IMR-90 (cell line): Measurements from ENCODE around the gene RCL1. TPM values are rescaled to one million over a fixed set of nuclear protein-coding genes. Genes with fewer than 3 reads are reported as not detected.

Experiments used
- ATAC-seq: fragments of 200-7000 bp; cut with Tn5 transposase; 2 replicates; pipeline ENCODE4 v1.9.1; 2020; ENCODE audit warnings: low read depth, mild to moderate bottlenecking, moderate library complexity
- BruUV-seq: library from RNA; stranded (reverse); fragments of 400-500 nt; replicated peaks from 2 replicates; lab custom pipeline; 2021; lab: Mats Ljungman, UMichigan
- CTCF ChIA-PET: fragments of 300-600 bp; formaldehyde crosslinking; extraction: SDS; loops from one replicate; lab custom pipeline; 2021; ENCODE audit warnings: antibody characterized with exemption; lab: Yijun Ruan, JAX
- POLR2A ChIA-PET: fragments of 300-600 bp; sonication (Branson Sonifier 250); formaldehyde crosslinking; loops from one replicate; lab custom pipeline; 2022; ENCODE audit warnings: antibody characterized with exemption; ENCODE audit not compliant: unreplicated experiment; lab: Charles Lee
- DNase-seq: peaks from one replicate; pipeline ENCODE4 v3.0.0; 2013
- H2AFZ ChIP-seq: replicated peaks from 2 replicates; pipeline ENCODE3; 2013; ENCODE audit warnings: low read length, mild to moderate bottlenecking; ENCODE audit not compliant: poor library complexity
- H2AK5ac ChIP-seq: 2 replicates; pipeline ENCODE4 v1.6.1; 2013; ENCODE audit warnings: low read depth, low read length, inconsistent platforms
- H2AK9ac ChIP-seq: replicated peaks from 2 replicates; pipeline ENCODE3; 2013; ENCODE audit warnings: mild to moderate bottlenecking, low read depth, low read length, moderate library complexity; ENCODE audit not compliant: poor library complexity
- H2BK120ac ChIP-seq: 2 replicates; pipeline ENCODE4 v1.6.1; 2013; ENCODE audit warnings: low read depth, low read length, inconsistent platforms
- H2BK15ac ChIP-seq: 3 replicates; pipeline ENCODE4 v1.6.1; 2013; ENCODE audit warnings: low read depth, low read length, inconsistent platforms
- H2BK20ac ChIP-seq: 2 replicates; pipeline ENCODE4 v1.6.1; 2013; ENCODE audit warnings: low read depth, mild to moderate bottlenecking, inconsistent platforms, low read length, moderate library complexity
- H2BK5ac ChIP-seq: 2 replicates; pipeline ENCODE4 v1.6.1; 2013; ENCODE audit warnings: mild to moderate bottlenecking, low read depth, low read length, inconsistent platforms; ENCODE audit not compliant: poor library complexity, severe bottlenecking
- H3K14ac ChIP-seq: replicated peaks from 2 replicates; pipeline ENCODE4 v1.6.1; 2013; ENCODE audit warnings: low read depth, low read length, inconsistent platforms
- H3K18ac ChIP-seq: 2 replicates; pipeline ENCODE4 v1.6.1; 2013; ENCODE audit warnings: low read depth, low read length, control low read depth
- H3K23ac ChIP-seq: 2 replicates; pipeline ENCODE4 v1.6.1; 2013; ENCODE audit warnings: low read depth, low read length, inconsistent platforms
- H3K27ac ChIP-seq: 2 replicates; pipeline ENCODE4 v1.5.1; 2013; ENCODE audit warnings: mild to moderate bottlenecking, control low read depth, low read length; ENCODE audit not compliant: insufficient read depth
- H3K27me3 ChIP-seq: 2 replicates; pipeline ENCODE4 v1.6.1; 2013; ENCODE audit warnings: low read length; ENCODE audit not compliant: control insufficient read depth, insufficient read depth
- H3K36me3 ChIP-seq: 2 replicates; pipeline ENCODE4 v1.6.1; 2013; ENCODE audit warnings: low read length, mixed read lengths; ENCODE audit not compliant: control insufficient read depth, insufficient read depth
- H3K4ac ChIP-seq: 2 replicates; pipeline ENCODE4 v1.6.1; 2013; ENCODE audit warnings: low read depth, low read length, inconsistent platforms
- H3K4me1 ChIP-seq: 2 replicates; pipeline ENCODE4 v1.6.1; 2013; ENCODE audit warnings: low read length, mixed read lengths; ENCODE audit not compliant: control insufficient read depth, insufficient read depth
- H3K4me2 ChIP-seq: 2 replicates; pipeline ENCODE4 v1.6.1; 2013; ENCODE audit warnings: low read depth, mild to moderate bottlenecking, control low read depth, low read length, moderate library complexity
- H3K4me3 ChIP-seq: 2 replicates; pipeline ENCODE4 v1.5.1; 2013; ENCODE audit warnings: low read depth, mild to moderate bottlenecking, control low read depth, low read length, moderate library complexity; ENCODE audit not compliant: insufficient read depth
- H3K56ac ChIP-seq: 2 replicates; pipeline ENCODE4 v1.6.1; 2013; ENCODE audit warnings: low read length, inconsistent platforms; ENCODE audit not compliant: insufficient read depth; ENCODE audit errors: extremely low read depth
- H3K79me1 ChIP-seq, 2 experiments: 2 replicates each; pipeline ENCODE4 v1.6.1; 2013; ENCODE audit warnings: low read length in 2 of 2, inconsistent platforms in 1 of 2, low read depth in 1 of 2
- H3K9ac ChIP-seq: 2 replicates; pipeline ENCODE4 v1.6.1; 2013; ENCODE audit warnings: low read depth, low read length, control low read depth
- H3K9me1 ChIP-seq: 2 replicates; pipeline ENCODE4 v1.6.1; 2013; ENCODE audit warnings: low read length, inconsistent platforms; ENCODE audit not compliant: insufficient read depth
- H3K9me3 ChIP-seq: 2 replicates; pipeline ENCODE4 v1.6.1; 2013; ENCODE audit warnings: low read length; ENCODE audit not compliant: control insufficient read depth, insufficient read depth
- H4K20me1 ChIP-seq: 2 replicates; pipeline ENCODE4 v1.6.1; 2013; ENCODE audit warnings: low read length, inconsistent platforms; ENCODE audit not compliant: insufficient read depth
- H4K5ac ChIP-seq: 2 replicates; pipeline ENCODE4 v1.6.1; 2013; ENCODE audit warnings: mild to moderate bottlenecking, low read depth, low read length, control low read depth
- H4K8ac ChIP-seq, 2 experiments: 2 replicates each; pipeline ENCODE4 v1.6.1; 2013; ENCODE audit warnings: low read depth in 2 of 2, low read length in 2 of 2, control low read depth in 1 of 2, inconsistent platforms in 1 of 2
- H4K91ac ChIP-seq: 2 replicates; pipeline ENCODE4 v1.6.1; 2013; ENCODE audit warnings: low read depth, low read length, inconsistent platforms; ENCODE audit not compliant: insufficient read depth
- BHLHE40 ChIP-seq: fragments of 150-350 bp; IDR thresholded peaks from 2 replicates; pipeline ENCODE4 v1.6.1; 2016; ENCODE audit warnings: mild to moderate bottlenecking, low read depth, low read length
- CEBPB ChIP-seq: IDR thresholded peaks from 2 replicates; pipeline ENCODE4 v1.6.1; 2012; ENCODE audit warnings: low read depth, low read length, improper control_type of control experiment
- CHD1 ChIP-seq: IDR thresholded peaks from 2 replicates; pipeline ENCODE4 v1.6.1; 2012; ENCODE audit warnings: low read depth, low read length, improper control_type of control experiment
- CTCF ChIP-seq: conservative IDR thresholded peaks from 2 replicates; pipeline ENCODE4 v1.5.1; 2012; ENCODE audit warnings: mild to moderate bottlenecking, low read depth, low read length, improper control_type of control experiment
- ELK1 ChIP-seq: fragments of 150-350 bp; IDR thresholded peaks from 2 replicates; pipeline ENCODE4 v1.6.1; 2016; ENCODE audit warnings: low read depth, mild to moderate bottlenecking, low read length, moderate library complexity, borderline replicate concordance
- FOS ChIP-seq: fragments of 150-350 bp; IDR thresholded peaks from 2 replicates; pipeline ENCODE4 v1.6.1; 2016; ENCODE audit warnings: low read depth, low read length
- MAFK ChIP-seq: IDR thresholded peaks from 2 replicates; pipeline ENCODE4 v1.6.1; 2012; ENCODE audit warnings: low read depth, low read length, improper control_type of control experiment
- MAZ ChIP-seq: IDR thresholded peaks from 2 replicates; pipeline ENCODE4 v1.6.1; 2012; ENCODE audit warnings: low read depth, mild to moderate bottlenecking, low read length, improper control_type of control experiment, moderate library complexity, borderline replicate concordance
- MXI1 ChIP-seq: IDR thresholded peaks from 2 replicates; pipeline ENCODE4 v1.6.1; 2012; ENCODE audit warnings: low read depth, mild to moderate bottlenecking, low read length, moderate library complexity, borderline replicate concordance
- NFE2L2 ChIP-seq: fragments of 150-350 bp; IDR thresholded peaks from 2 replicates; pipeline ENCODE4 v1.6.1; 2016; ENCODE audit warnings: low read depth, mild to moderate bottlenecking, low read length
- POLR2A ChIP-seq: IDR thresholded peaks from 2 replicates; pipeline ENCODE4 v1.6.1; 2012; ENCODE audit warnings: mild to moderate bottlenecking, low read depth, low read length
- RAD21 ChIP-seq: IDR thresholded peaks from 2 replicates; pipeline ENCODE4 v1.6.1; 2012; ENCODE audit warnings: low read length, improper control_type of control experiment
- RCOR1 ChIP-seq: IDR thresholded peaks from 2 replicates; pipeline ENCODE4 v1.6.1; 2012; ENCODE audit warnings: mild to moderate bottlenecking, low read length, improper control_type of control experiment; ENCODE audit not compliant: insufficient replicate concordance
- RFX5 ChIP-seq: IDR thresholded peaks from 2 replicates; pipeline ENCODE4 v1.8.0; 2012; ENCODE audit warnings: low read depth, mild to moderate bottlenecking, low read length, moderate library complexity
- SMC3 ChIP-seq: fragments of 150-350 bp; IDR thresholded peaks from 2 replicates; pipeline ENCODE4 v1.6.1; 2016; ENCODE audit warnings: low read depth, mild to moderate bottlenecking, antibody characterized with exemption, low read length, moderate library complexity
- USF2 ChIP-seq: fragments of 150-350 bp; IDR thresholded peaks from 2 replicates; pipeline ENCODE4 v1.6.1; 2017; ENCODE audit warnings: mild to moderate bottlenecking, antibody characterized with exemption, low read length, low read depth
- WGBS, 2 experiments: methylation state at CpG; one replicate each; pipeline versions ENCODE4 v1.1.5 to v1.1.7; 2013; ENCODE audit warnings: missing lambda C conversion rate in 2 of 2; ENCODE audit not compliant: insufficient read length in 1 of 2; ENCODE audit errors: extremely low coverage in 2 of 2; 5-methylcytosine and 5-hydroxymethylcytosine counted together
- dilution Hi-C: fragments of 300-500 bp; cut with HindIII; formaldehyde crosslinking; loops from one replicate; pipeline ENCODE4 v1.14.3; 2018; ENCODE audit warnings: low sequenced_read_pairs; ENCODE audit not compliant: unreplicated experiment
- in situ Hi-C: fragments of 300-500 bp; cut with MboI; formaldehyde crosslinking; loops from 3 replicates; pipeline ENCODE4 v1.14.3; 2019; ENCODE audit warnings: low sequenced_read_pairs, inconsistent platforms, mixed read lengths
- intact Hi-C: fragments of 100-400 bp; cut with micrococcal nuclease; formaldehyde crosslinking; loops from 2 replicates; pipeline ENCODE4 v1.10.0; 2022
- polyA plus RNA-seq, 3 experiments: library from polyadenylated mRNA; depleted of rRNA; stranded (reverse); fragments of >200 nt; gene quantifications; 2 replicates each; pipeline ENCODE4 v1.2.3, GENCODE V29; 2012; ENCODE audit warnings: low replicate concordance in 1 of 3
- total RNA-seq: library from RNA; depleted of rRNA; stranded (reverse); fragments of >200 nt; gene quantifications from 2 replicates; pipeline ENCODE4 v1.2.3, GENCODE V29; 2012

Gene RCL1
- total and polyA plus RNA-seq, 2 of the 4 experiments (the other 2 are of a cell fraction): 12.3 to 13.8 TPM

- H3K23ac ChIP-seq: no peak overlapping the region
- no peak overlapping the region for H2AK5ac ChIP-seq
- H2BK20ac ChIP-seq: no peak overlapping the region
- TF ChIP-seq CHD1: no peak
- no peak for TF ChIP-seq MXI1
- TF ChIP-seq SMC3: no peak
- TF ChIP-seq BHLHE40: no peak
- no peak for TF ChIP-seq POLR2A
- no peak for TF ChIP-seq RFX5
- TF ChIP-seq FOS: no peak
- no peak for TF ChIP-seq MAZ
- TF ChIP-seq RAD21: no peak
- no peak for TF ChIP-seq MAFK
- TF ChIP-seq CEBPB: no peak
- no peak for TF ChIP-seq RCOR1
- TF ChIP-seq ELK1: no peak
- TF ChIP-seq USF2: no peak
- TF ChIP-seq NFE2L2: no peak
- TF ChIP-seq CTCF: no peak
- in situ Hi-C loops (no loop called here), intact Hi-C loops (loop anchor here (2.0 to 10.0 kb wide), 2 partner anchors 35 to 127 kb away; no protein-coding TSS in a partner anchor), dilution Hi-C loops (no loop called here)
- no peak overlapping the region for H3K4me3 ChIP-seq
- no peak overlapping the region for H2BK5ac ChIP-seq
- H2BK15ac ChIP-seq: no peak overlapping the region
- no peak overlapping the region for H4K91ac ChIP-seq
- H4K5ac ChIP-seq: no peak overlapping the region
- H4K20me1 ChIP-seq: no peaks in the 10 kb centered on the region
- no peak overlapping the region for H3K56ac ChIP-seq
- H3K79me1 ChIP-seq: peaks cover 25 to 57% of the 10 kb centered on the region in 2 experiments
- no peak for ATAC-seq
- peaks cover 3% of the 10 kb centered on the region; the same call in 1 of the 2 replicates for H3K4me1 ChIP-seq
- ChIA-PET POLR2A (no interaction called here), CTCF (interaction anchor here (1.2 kb wide), 1 partner anchor 12 kb away, joined by 4 read pairs; no protein-coding TSS in a partner anchor)
- no peak for DNase-seq
- no TSS peak for BruUV-seq
- no peak overlapping the region for H3K9ac ChIP-seq
- peaks cover 6% of the 10 kb centered on the region for H3K9me1 ChIP-seq
- H3K4me2 ChIP-seq: no peak overlapping the region
- no peak overlapping the region for H2AK9ac ChIP-seq
- 40% methylated on average over 1 of the region's 4 CpGs; no CpG with 5 or more reads in 1 of the 2 experiments for WGBS, 2 experiments
- H2BK120ac ChIP-seq: no peak overlapping the region
- H3K36me3 ChIP-seq: no peaks in the 10 kb centered on the region
- no peak overlapping the region for H3K4ac ChIP-seq
- no peak overlapping the region for H3K27ac ChIP-seq
- H4K8ac ChIP-seq: no peak overlapping the region
- no peak overlapping the region for H3K14ac ChIP-seq
- H3K9me3 ChIP-seq: no peaks in the 10 kb centered on the region
- H2AFZ ChIP-seq: no peak overlapping the region
- no peak overlapping the region for H3K18ac ChIP-seq
- no peaks in the 10 kb centered on the region for H3K27me3 ChIP-seq
These were observed 5.1 kb downstream of the RCL1 start for GRCh38 chr9:4797854-4798150.
